Measurements from ENCODE around the gene PIGQ.
"Not testable (repeated sequence)": the region's sequence is repeated elsewhere in the genome, so short reads cannot be mapped to it uniquely, and the experiment has no call there.

The PIGQ gene

DNA sequence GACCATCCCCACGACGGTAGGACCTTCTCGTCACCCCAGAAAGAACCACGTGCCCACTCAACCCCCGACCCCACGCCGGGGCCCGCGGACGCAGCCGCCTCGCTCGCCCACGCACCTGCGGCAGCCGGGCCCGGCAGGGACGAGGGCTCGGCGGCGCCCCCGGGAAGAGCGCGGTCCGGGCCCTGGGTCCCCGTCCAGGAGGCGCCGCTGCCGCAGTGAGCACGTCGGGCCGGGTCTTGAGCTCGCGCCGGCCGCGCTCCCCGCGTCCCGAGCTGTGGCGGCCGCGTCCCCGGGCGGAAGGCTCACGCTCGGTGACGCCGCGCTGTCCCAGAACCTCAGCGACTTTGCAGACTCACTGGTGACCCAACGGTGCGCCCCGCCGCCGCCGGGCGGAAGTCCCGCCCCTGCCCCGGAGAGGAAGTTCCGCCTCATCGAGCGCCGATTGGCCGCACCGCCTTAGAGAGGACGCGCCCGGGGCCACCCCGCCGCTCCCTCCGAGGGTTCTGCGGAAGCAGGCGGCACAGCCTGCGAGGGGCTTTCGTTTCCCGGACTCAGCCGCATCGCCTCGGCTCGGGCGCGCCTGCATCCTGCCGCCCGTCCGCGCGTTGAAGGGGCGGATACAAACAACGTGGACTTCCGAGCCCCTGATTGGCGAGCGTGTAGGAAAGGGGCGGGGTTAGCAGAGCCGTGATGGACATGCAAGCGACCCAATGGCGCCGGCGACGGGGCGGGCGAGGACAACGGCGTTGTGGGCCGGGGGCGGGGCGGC, 19.3 kb downstream of the PIGQ start:
- DNase-seq = peak; percentile 100

DNA sequence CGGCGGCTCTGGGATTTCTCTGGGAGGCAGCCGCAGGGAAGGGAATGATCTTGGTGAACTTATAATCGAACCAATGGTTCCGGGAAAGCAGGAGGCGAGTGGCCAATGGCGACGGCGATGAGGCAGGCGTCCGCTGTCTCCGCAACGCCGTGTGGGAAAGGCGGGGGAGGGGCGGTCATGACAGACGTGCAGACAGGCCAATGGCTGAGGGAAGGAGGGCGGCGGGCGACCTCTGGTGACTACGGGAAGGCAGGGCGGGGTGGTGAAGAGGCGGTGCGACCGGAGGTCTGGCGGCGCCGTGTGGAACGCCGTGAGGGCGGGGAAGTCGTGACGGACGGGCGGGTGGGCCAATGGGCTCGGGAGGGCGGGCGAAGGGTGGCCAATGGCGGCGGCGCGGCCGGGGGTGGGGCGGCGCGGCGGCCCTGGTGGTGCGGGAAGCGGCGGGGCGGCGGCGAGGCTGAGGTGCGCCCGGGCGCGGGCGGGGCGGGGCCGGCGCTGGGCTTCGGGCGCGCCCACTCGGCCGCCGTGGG, 20.0 kb downstream of the PIGQ start, which contains the start of gene RAB40C:
TSS of gene RAB40C (plus strand) at position 409 of the 530 bp plus-strand sequence. CDS start 226 bp downstream, outside the sequence.
- DNase-seq = peak; percentile 97

DNA sequence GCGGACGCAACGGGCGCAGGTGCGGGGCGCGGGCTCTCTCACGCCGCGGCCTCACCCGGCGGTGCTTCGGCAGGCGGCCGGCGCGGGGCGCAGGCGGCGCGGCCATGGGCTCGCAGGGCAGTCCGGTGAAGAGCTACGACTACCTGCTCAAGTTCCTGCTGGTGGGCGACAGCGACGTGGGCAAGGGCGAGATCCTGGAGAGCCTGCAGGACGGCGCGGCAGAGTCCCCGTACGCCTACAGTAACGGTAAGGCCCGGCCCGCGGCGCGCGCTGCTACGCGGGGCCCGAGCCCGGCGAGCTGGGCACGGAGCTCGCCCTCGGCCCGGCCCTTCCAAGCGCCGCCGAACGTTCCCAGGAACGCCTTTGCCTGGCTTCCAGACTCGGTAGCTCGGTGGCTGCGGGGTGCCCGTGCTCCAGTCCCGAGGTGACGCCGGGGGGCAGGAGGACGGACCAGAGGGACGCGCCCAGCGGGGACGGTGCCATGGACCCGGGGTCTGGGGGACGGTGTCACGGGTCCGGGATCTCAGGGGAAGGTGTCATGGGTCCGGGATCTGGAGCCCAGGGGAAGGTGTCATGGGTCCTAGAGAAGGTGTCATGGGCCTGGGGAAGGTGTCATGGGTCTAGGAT, 20.5 kb downstream of the PIGQ start:
- DNase-seq = no peak

DNA sequence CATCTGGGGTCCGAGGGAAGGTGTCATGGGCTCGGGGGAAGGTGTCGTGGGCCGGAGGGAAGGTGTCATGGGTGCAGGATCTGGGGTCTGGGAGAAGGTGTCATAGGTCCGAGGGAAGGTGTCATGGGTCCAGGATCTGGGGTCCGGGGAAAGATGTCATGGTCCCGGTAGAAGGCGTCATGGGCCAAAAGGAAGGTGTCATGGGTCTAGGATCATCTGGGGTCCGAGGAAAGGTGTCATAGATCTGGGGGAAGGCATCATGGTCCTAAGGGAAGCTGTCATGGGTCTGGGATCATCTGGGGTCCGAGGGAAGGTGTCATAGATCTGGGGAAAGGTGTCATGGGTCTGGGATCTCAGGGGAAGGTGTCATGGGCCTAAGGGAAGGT, 21.0 kb downstream of the PIGQ start:
- no peak for DNase-seq

DNA sequence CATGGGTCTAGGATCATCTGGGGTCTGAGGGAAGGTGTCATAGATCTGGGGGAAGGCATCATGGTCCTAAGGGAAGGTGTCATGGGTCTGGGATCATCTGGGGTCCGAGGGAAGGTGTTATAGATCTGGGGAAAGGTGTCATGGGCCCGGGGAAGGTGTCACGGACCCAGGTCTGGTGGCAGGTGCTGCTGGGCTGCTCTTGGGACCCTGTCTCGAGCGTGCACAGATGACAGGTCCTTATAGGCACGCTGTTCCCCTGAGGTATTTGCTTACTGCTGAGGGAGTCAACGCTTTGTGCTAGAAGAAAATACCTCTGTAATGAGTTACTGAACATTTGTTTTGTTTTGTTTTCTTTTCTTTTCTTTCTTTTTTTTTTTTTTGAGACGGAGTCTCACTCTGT, 21.5 kb downstream of the PIGQ start:
- DNase-seq = no peak

DNA sequence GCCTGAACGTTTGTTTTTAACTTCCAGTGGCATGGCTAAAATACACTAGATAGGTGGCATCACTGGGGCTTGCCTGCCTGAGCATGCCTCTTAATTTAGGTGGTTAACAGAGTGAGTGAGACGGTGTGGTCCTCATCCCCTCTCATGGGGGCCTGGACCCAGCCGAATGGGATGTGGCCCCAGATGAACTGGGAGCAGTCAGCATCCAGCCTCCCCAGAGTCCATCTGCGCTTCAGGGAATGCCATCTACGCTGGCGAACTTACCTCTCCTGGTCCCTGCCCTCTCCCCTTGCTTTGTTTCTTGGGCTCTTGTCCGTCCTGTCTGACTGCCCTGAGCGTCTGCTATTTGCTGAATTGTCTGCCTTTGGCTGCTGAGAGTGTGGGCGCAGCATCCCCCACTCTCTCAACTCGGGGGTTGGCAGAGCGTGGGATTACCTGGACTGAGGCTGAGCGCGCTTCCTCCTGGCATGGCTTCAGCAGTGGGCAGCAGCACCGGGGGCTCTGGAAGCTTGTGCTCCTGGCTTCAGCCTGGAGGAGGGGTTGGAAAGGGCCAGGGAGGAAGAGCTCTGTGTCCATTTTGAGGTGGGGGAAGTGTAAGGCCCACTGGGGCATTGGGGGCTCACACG, 22.2 kb downstream of the PIGQ start:
- DNase-seq = no peak

DNA sequence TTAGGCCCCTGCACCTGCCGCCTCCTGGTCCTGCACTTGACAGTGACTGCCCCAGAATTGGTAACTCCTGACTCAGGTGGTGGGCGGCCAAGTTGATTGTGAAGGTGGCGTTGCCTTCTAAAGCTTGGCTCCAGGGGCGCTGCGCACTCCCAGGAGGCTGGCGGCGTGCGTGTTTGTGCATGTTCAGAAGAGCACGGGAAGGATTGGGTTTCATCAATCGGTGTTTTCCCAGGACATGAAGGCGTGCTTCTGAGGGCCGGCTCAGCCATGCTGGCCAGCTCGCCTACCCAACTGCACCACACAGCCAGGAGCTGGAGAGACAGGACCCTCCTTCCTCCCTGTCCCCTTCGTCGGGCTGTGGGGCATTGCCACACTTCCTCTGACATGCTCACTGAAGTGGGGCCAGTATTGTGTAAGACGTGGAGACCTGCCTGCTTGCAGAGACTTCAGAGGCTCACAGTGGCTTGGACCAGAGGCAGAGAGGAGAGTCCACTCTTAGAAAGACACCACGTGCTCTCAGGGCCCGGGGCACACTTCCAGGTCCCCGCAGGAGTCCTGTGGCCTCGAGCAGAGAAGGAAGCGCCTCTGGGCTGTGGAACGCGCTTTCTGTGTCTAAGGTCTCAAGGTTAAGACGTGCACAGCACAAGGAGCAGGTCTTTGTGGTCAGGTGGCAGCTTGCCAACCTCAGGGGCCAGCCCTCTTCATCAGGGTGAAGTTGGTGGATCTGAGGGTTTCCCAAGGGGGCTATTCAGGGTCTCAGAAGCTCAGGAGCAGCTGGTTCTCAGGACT, 22.9 kb downstream of the PIGQ start:
- no peak for DNase-seq

DNA sequence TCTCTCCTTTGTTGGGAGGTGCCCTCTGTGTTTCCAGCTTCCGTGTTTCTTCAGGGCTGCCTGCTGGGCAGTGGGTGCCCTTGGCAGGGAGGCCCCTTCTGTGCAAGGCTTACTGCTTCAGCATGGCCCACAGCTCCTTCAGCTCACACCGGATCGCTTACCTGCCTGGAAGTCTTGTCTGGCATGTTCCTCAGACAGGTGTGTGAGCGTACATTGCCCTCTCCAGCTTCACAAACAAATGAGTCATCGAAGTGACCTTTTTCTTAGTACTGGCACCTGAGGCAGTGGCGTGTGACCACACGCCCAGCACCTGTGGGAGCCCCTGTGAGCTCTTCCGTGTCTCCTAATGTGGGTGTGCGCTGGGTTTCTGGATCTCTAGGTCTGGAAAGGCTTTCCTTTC, 23.6 kb downstream of the PIGQ start:
- DNase-seq = no peak

DNA sequence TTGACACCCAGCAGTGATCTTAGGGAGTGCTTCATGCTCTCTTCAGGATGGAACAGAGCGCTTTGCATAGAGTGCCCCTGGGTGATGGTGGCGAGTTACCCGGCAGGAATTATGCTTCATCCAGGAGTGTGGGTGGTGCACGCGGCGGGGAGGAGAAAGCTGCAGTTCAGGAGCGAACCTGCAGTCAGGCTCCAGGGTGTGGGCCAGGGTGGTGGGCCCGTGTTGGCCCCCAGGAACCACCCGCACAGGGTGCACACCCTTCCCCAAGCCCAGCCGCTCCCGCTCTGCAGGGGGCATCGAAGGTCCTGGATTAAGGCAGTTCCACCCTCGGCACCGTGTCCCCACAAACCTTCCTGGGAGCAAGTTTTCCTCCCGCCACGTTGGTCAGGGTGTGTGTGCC, 24.0 kb downstream of the PIGQ start:
- no peak for DNase-seq

DNA sequence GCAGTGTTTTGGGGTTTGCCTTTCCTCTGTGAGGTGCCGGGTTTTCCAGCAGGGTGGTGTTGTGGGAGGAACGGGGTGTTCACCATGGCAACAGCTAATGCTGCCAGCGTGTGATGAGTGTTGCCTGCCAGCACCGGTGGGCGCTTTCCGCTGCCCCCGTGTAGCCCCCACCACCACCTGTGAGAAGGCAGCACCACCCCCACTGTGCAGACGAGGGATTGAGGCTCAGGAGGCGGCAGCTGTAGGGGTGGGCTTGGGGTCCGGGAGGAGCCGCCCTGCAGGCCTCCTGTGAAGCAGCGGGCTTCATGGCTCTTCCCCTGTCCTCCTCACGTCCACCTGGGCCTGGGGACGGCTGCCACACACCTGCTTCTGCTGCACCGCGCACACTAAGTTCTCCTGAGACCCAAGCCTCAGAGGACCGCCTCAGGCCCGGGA, 25.3 kb downstream of the PIGQ start:
- DNase-seq = no peak

DNA sequence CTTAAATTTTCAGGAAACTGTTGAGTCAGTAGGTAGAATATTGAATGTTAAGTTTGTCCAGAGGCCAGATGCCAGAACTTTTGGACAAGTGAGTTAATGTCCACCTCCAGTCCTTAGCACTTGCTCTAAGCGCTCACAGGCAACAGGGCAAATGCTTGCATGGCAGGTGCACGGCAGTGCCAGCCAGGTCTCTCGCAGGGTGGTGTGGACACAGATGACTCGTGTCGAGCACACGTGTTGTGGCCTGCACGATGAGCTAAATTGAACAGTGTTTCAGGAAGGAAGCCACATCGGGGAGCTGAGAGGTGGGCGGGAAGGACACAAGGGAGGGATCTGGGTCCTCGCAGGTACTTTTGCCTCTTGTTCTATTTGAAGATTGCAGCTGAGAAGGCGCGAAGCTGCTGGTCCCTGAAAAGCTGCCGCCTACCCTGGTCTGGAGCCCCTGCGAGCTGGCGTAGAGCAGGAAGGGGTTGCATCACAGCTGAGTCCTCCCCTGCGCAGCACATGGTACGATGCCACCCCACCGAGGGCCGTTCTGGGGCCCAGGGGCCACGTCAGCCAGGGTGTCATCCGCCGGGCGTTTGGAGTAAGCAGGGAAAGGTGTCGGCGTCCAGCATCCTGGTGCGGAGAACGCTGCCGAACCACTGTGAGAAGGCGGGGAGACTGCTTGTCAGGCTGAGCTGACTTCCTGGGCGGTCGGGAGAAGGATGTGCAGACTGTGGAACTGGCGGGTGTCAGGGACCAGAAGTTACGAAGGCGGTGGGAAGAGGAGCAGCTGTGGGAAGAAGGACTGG, 26.4 kb downstream of the PIGQ start:
- no peak for DNase-seq

DNA sequence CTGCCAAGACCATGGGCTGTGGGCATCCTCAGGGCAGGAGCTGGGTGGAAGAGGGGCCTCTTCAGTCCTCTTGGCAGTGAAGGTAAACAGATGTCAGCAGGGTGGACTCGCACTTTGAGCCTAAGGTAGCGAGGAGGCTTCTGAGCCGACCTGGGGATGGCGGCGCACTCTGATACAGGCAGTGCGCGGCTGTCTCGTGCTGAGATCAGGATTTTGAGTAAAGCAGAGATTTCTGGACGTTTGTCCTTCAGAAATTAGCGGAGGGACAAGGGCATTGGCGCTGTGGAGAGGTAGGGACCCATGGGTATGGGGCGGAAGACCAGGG, 26.9 kb downstream of the PIGQ start:
- no peak for DNase-seq

DNA sequence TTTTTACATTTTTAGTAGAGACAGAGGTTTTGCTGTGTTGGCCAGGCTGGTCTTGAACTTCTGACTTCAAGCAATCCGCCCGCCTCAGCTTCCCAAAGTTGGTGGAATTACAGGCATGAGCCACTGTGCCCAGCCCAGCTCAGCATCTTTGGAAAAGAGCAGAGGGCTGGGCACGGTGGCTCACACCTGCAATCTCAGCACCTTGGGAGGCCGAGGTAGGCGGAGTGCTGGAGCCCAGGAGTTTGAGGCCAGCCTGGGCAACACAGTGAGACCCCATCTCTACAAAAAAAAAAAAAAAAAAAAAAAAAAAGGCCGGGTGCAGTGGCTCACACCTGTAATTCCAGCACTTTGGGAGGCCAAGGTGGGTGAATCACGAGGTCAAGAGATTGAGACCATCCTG, 27.9 kb downstream of the PIGQ start:
- not testable (repeated sequence) for DNase-seq

DNA sequence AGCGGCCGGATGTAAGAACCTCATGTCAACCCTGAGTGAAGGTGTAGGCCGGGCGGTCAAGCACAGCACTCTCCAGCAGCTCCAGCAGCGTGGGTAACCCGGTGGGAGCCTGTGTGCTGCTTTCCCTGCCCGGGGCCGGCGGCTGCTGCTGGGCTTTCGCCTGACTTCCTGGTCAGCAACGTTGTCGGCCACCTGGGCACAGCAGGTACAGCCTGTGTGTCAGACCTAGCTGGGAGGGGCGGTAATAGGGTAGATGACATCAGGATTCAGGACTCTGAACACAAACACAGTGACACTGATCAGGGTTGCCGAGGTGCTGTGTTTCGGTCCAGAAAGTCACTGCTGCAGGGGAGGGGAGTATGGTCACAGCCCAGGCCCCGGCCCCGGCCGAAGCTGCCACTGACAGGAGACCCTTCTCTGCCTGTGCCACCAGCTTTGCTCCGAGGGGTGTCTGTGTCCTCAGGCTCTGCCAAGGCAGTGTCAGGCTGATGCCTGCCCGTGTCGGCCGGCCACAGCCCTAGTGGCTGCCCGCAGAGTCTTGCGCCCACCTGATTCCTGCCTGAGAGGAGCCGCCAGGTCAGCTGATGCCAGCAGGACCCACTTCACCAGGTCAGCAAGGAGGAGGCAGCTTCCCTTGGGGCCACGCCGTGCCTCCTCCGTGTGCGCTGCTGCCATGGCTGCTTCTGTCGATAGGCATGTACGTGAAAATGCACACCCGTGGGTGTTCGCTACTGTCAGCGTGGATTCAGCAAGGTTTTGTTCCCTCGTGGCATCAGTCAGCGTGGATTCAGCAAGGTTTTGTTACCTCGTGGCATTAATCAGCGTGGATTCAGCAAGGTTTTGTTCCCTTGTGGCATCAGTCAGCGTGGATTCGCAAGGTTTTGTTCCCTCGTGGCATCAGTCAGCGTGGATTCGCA, 29.3 kb downstream of the PIGQ start:
- no peak for DNase-seq

DNA sequence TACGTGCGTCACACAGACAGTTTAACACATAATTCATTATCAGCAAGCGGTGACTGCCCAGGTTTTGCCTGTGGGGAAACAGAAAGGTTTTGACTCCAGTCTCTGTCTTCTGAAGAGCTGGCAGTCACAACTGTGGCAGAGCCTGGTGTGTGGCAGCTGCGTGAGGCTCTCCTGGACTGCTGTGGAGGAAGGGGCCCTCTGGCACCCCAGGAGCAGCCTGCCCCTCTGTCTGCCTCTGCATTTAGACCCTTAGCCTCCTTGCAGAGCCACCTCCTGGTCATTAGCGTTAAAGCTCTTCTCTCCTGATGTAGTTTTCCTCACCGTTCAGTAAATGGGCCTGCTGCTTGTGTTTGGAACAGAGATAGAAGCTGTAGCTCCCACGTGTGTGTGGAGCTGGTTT, 31.0 kb downstream of the PIGQ start:
- DNase-seq = no peak

DNA sequence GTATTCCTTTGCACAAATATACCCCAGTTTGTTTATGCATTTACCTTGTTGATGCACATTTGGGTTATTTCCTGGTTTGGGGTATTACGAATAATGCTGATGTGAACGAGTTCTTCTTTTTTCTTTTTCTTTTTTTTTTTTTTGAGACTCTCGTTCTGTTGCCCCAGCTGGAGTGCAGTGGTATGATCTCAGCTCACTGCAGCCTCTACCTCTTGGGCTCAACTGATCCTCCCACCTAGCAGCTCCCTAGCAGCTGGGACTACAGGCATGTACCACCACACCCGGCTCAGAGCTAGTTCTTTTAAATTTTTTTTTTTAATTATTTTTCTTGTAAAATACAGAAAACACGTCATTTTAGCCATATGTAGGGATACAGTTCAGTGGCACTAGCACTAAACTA, 34.2 kb downstream of the PIGQ start:
- DNase-seq = no peak

DNA sequence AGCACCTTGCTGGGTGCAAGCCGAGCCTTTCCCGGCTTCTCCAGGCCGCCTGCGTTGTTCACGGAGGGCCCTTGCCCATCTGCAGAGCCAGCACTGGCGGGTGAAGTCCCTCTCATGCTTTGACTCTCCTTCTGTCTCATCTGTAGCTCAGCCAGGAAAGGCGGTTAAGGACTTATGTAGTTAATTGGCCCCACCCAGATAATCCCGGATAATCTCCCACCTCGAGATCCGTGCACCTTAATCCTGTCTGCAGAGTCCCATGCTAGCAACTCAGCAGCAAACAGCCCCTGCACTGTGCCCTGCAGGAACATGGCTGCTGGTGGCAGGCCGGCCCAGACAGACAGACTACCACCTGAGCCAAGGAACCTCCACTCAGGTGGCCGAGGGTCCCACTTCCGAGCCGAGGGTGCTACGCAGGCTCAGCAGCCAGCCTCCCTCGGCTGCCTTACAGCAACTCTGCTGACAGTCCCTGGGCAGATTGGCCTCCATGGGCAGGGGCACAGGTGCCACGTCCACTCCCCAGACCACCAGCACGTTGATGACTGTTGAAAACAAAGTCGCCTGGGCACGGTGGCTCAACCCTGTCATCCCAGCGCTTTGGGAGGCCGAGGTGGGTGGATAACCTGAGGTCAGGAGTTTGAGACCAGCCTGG, 37.0 kb downstream of the PIGQ start:
- no peak for DNase-seq

DNA sequence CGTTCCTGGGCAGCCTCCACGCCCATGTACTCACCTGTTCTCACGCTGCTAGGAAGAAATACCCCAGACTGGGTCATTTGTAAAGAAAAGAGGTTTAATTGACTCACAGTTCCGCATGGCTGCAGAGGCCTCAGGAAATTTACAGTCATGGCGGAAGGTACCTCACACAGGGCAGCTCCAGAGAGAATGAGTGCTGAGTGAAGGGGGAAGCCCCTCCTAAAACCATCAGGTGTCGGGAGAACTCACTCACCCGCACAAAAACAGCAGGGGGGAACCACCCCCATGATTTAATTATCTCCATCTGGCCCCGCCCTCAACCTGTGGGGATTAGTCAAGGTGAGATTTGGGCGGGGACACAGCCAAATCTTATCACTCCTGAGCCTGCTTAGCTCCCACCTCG, 38.3 kb downstream of the PIGQ start:
- no peak for DNase-seq

DNA sequence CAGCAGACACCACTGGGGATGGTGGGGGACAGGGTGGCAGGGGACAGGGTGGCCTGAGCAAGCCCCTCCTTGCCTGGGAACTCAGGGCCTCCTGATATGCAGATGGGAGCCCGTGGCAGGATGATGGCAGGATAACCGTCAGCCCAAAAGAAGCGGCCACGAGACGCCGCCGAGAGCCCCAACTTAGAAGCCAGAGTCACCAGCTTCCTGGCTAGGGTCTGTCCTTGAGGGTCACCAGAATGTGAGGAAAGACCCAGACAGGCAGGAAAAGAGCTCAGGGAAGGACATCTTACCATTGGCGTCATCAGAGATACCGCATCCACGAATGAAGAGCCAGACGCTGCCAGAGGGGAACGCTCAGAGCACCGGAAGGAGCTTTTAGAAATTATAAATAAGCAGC, 39.5 kb downstream of the PIGQ start:
- no peak for DNase-seq

DNA sequence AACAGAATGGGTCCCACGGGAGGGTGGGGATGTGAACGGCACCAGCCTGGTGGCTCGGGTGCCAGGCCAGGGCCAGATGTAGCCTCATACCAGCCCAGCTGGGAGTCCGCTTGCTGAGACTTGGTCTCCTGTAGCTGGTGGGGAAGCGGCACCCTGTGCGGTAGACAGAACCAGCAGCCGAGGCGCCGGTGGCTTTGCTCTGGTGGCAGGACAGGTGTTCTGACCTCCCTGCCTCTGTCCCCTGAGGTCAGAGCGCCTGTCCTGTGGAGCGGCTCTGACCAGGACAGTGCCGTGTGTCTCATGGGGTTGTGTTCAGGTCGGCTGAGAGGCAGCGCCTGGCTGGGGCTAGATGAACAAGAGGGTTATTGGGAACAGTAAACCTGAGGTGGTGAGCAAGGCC, 40.2 kb downstream of the PIGQ start:
- DNase-seq = no peak
